HCT116 (cell line): ENCODE measurements around the gene THAP5. TPM values are rescaled to one million over a fixed set of nuclear protein-coding genes. Genes with fewer than 3 reads are reported as not detected.

Source experiments
- ATAC-seq: fragments of 200-7000 bp; cut with Tn5 transposase; 2 replicates; pipeline ENCODE4 v1.9.1; 2020; ENCODE audit warnings: mild to moderate bottlenecking, moderate library complexity
- BruUV-seq: library from RNA; stranded (reverse); fragments of 400-500 nt; replicated peaks from 2 replicates; lab custom pipeline; 2021; lab: Mats Ljungman, UMichigan
- CTCF ChIA-PET: fragments of 300-600 bp; sonication (Branson Sonifier 250); formaldehyde crosslinking; loops from one replicate; lab custom pipeline; 2021; ENCODE audit warnings: antibody characterized with exemption; lab: Charles Lee
- POLR2A ChIA-PET: fragments of 300-600, 350-600 bp; sonication (Branson Sonifier 250); formaldehyde crosslinking; loops from one replicate; lab custom pipeline; 2021; ENCODE audit warnings: antibody characterized with exemption; lab: Charles Lee
- RAD21 ChIA-PET, 2 experiments: fragments of 300-600 bp; sonication (Branson Sonifier 250); formaldehyde crosslinking; loops; one replicate each; lab custom pipeline; 2023; ENCODE audit warnings: low total read pairs in 2 of 2; ENCODE audit not compliant: uncharacterized antibody in 2 of 2, unreplicated experiment in 2 of 2, low non-redundant PET in 1 of 2; lab: Charles Lee
- DNase-seq: peaks from one replicate; pipeline ENCODE4 v3.0.0-alpha.2; 2010; ENCODE audit warnings: low read depth, low spot score
- H2AFZ ChIP-seq: fragments of 200-600 bp; shearing (Covaris generic), sonication (generic); 2 replicates; pipeline ENCODE4 v1.6.1; 2017; ENCODE audit warnings: low read depth, mixed run types, mixed read lengths, antibody characterized with exemption, low read length; ENCODE audit not compliant: poor library complexity, severe bottlenecking
- H3K27ac ChIP-seq: 2 replicates; pipeline ENCODE4 v1.5.1; 2012; ENCODE audit warnings: low read depth, low read length
- H3K27me3 ChIP-seq: fragments of 200-600 bp; sonication (generic); 2 replicates; pipeline ENCODE4 v1.6.1; 2016; ENCODE audit warnings: mixed run types, low read length, mixed read lengths; ENCODE audit not compliant: insufficient read depth
- H3K36me3 ChIP-seq, 2 experiments: fragments of 200-500 bp in 1 of 2; fragments of 200-600 bp in 1 of 2; sonication (Bioruptor generic) in 1 of 2; sonication (generic) in 1 of 2; 2 replicates each; pipeline versions ENCODE4 v1.5.1 to v1.6.1; 2014 to 2016; ENCODE audit warnings: low read length in 2 of 2, inconsistent platforms in 1 of 2, mixed read lengths in 1 of 2, mixed run types in 1 of 2; ENCODE audit not compliant: insufficient read depth in 2 of 2, control insufficient read depth in 1 of 2
- H3K4me1 ChIP-seq, 2 experiments: fragments of 200-600 bp in 1 of 2; sonication (generic) in 1 of 2; 2 replicates each; pipeline versions ENCODE4 v1.5.1 to v1.6.1; 2012 to 2017; ENCODE audit warnings: low read length in 2 of 2, inconsistent platforms in 1 of 2, mild to moderate bottlenecking in 1 of 2, mixed read lengths in 1 of 2, mixed run types in 1 of 2, moderate library complexity in 1 of 2; ENCODE audit not compliant: insufficient read depth in 2 of 2, control insufficient read depth in 1 of 2
- H3K4me2 ChIP-seq: fragments of 200-600 bp; sonication (generic); 2 replicates; pipeline ENCODE4 v1.6.1; 2017; ENCODE audit warnings: mixed run types, low read length, mixed read lengths
- H3K4me3 ChIP-seq, 2 experiments: fragments of 200-600 bp in 1 of 2; sonication (generic) in 1 of 2; replicated peaks in 1 of 2; 2 replicates each; pipeline ENCODE4 v1.5.1; 2011 to 2016; ENCODE audit warnings: low read length in 2 of 2, control low read depth in 1 of 2, low read depth in 1 of 2, mild to moderate bottlenecking in 1 of 2, mixed read lengths in 1 of 2, mixed run types in 1 of 2
- H3K79me2 ChIP-seq: fragments of 200-600 bp; sonication (generic); 2 replicates; pipeline ENCODE4 v1.6.1; 2017; ENCODE audit warnings: mild to moderate bottlenecking, mixed run types, low read length, moderate library complexity, mixed read lengths; ENCODE audit not compliant: insufficient read depth
- H3K9ac ChIP-seq: fragments of 200-600 bp; sonication (generic); 2 replicates; pipeline ENCODE4 v1.6.1; 2016; ENCODE audit warnings: low read length, mixed read lengths
- H3K9me2 ChIP-seq: fragments of 200-600 bp; sonication (generic), shearing (Covaris generic); 2 replicates; pipeline ENCODE4 v1.6.1; 2017; ENCODE audit warnings: mixed run types, mild to moderate bottlenecking, moderate library complexity; ENCODE audit not compliant: insufficient read depth
- H3K9me3 ChIP-seq, 2 experiments: fragments of 200-500 bp in 1 of 2; fragments of 200-600 bp in 1 of 2; sonication (Bioruptor generic) in 1 of 2; sonication (generic) in 1 of 2; 2 replicates each; pipeline ENCODE4 v1.6.1; 2014 to 2017; ENCODE audit warnings: low read length in 2 of 2, mixed read lengths in 2 of 2, inconsistent platforms in 1 of 2, low read depth in 1 of 2, mild to moderate bottlenecking in 1 of 2, mixed run types in 1 of 2, moderate library complexity in 1 of 2; ENCODE audit not compliant: control insufficient read depth in 1 of 2, insufficient read depth in 1 of 2
- H4K20me1 ChIP-seq: fragments of 200-600 bp; sonication (generic), shearing (Covaris generic); 2 replicates; pipeline ENCODE4 v1.6.1; 2017; ENCODE audit warnings: mixed run types, mild to moderate bottlenecking, moderate library complexity; ENCODE audit not compliant: insufficient read depth
- CBX3 ChIP-seq: IDR thresholded peaks from 2 replicates; pipeline ENCODE4 v1.6.1; 2012; ENCODE audit warnings: low read depth
- CEBPB ChIP-seq: IDR thresholded peaks from 2 replicates; pipeline ENCODE4 v1.6.1; 2012; ENCODE audit warnings: low read depth
- EGR1 ChIP-seq: IDR thresholded peaks from 2 replicates; pipeline ENCODE4 v1.6.1; 2012; ENCODE audit warnings: low read depth
- ELF1 ChIP-seq: IDR thresholded peaks from 2 replicates; pipeline ENCODE4 v1.6.1; 2012; ENCODE audit warnings: low read depth, borderline replicate concordance
- EZH2 ChIP-seq: fragments of 200-600 bp; sonication (generic); IDR thresholded peaks from 2 replicates; pipeline ENCODE4 v1.6.1; 2017; ENCODE audit warnings: antibody characterized with exemption, mixed run types
- EZH2phosphoT487 ChIP-seq: fragments of 200-600 bp; IDR thresholded peaks from 2 replicates; pipeline ENCODE4 v1.6.1; 2018; ENCODE audit warnings: antibody characterized with exemption, borderline replicate concordance
- JUND ChIP-seq: IDR thresholded peaks from 2 replicates; pipeline ENCODE4 v1.6.1; 2012
- POLR2A ChIP-seq: IDR thresholded peaks from 2 replicates; pipeline ENCODE4 v1.7.0; 2011; ENCODE audit warnings: borderline replicate concordance; ENCODE audit not compliant: insufficient read depth, insufficient read length; ENCODE audit errors: extremely low read depth
- POLR2AphosphoS5 ChIP-seq: IDR thresholded peaks from 2 replicates; pipeline ENCODE4 v1.6.1; 2011; ENCODE audit warnings: mild to moderate bottlenecking, low read depth, low read length, moderate library complexity
- RAD21 ChIP-seq: IDR thresholded peaks from 2 replicates; pipeline ENCODE4 v1.6.1; 2012; ENCODE audit warnings: low read depth, mild to moderate bottlenecking
- SP1 ChIP-seq: IDR thresholded peaks from 2 replicates; pipeline ENCODE4 v1.6.1; 2012; ENCODE audit warnings: low read depth
- SRF ChIP-seq: IDR thresholded peaks from 2 replicates; pipeline ENCODE4 v1.6.1; 2012; ENCODE audit warnings: low read depth
- TCF7L2 ChIP-seq: IDR thresholded peaks from 2 replicates; pipeline ENCODE4 v1.7.0; 2011; ENCODE audit warnings: borderline replicate concordance, inconsistent platforms; ENCODE audit not compliant: insufficient read depth, insufficient read length; ENCODE audit errors: extremely low read depth
- ZFX ChIP-seq: fragments of 450-650 bp; IDR thresholded peaks from 2 replicates; pipeline ENCODE4 v1.6.1; 2017
- intact Hi-C: fragments of 100-400 bp; cut with micrococcal nuclease; formaldehyde crosslinking; loops from 2 replicates; pipeline ENCODE4 v1.10.0; 2022
- total RNA-seq: library from RNA; stranded (reverse); gene quantifications from one replicate; pipeline ENCODE4 v1.2.1, GENCODE V29; 2021; ENCODE audit not compliant: unreplicated experiment
- TF ChIP-seq, protein P1 (sequence below): IDR thresholded peaks from 2 replicates; pipeline ENCODE4 v1.6.1; 2012; ENCODE audit warnings: low read depth
- TF ChIP-seq, protein P2 (sequence below): IDR thresholded peaks from 2 replicates; pipeline ENCODE4 v1.6.1; 2012
- TF ChIP-seq, protein P3 (sequence below): IDR thresholded peaks from 2 replicates; pipeline ENCODE4 v1.6.1; 2011; ENCODE audit warnings: mild to moderate bottlenecking, low read length, moderate library complexity; ENCODE audit not compliant: insufficient replicate concordance; ENCODE audit errors: extremely low read depth
- TF ChIP-seq, protein P4 (sequence below): IDR thresholded peaks from 2 replicates; pipeline ENCODE4 v1.6.1; 2012
- TF ChIP-seq, protein P5 (sequence below), 3 experiments: fragments of 200-600 bp in 1 of 3; sonication (generic) in 1 of 3; IDR thresholded peaks in 2 of 3; conservative IDR thresholded peaks in 1 of 3; 2 replicates each; pipeline ENCODE4 v1.5.1; 2012 to 2017; ENCODE audit warnings: low read depth in 2 of 3, low read length in 2 of 3, antibody characterized with exemption in 1 of 3, borderline replicate concordance in 1 of 3, control low read depth in 1 of 3, mild to moderate bottlenecking in 1 of 3, mixed read lengths in 1 of 3, mixed run types in 1 of 3, moderate library complexity in 1 of 3; ENCODE audit not compliant: insufficient read depth in 1 of 3

The THAP5 gene
- total RNA-seq, 1 experiment from 2014 or later: 29.3 TPM

DNA sequence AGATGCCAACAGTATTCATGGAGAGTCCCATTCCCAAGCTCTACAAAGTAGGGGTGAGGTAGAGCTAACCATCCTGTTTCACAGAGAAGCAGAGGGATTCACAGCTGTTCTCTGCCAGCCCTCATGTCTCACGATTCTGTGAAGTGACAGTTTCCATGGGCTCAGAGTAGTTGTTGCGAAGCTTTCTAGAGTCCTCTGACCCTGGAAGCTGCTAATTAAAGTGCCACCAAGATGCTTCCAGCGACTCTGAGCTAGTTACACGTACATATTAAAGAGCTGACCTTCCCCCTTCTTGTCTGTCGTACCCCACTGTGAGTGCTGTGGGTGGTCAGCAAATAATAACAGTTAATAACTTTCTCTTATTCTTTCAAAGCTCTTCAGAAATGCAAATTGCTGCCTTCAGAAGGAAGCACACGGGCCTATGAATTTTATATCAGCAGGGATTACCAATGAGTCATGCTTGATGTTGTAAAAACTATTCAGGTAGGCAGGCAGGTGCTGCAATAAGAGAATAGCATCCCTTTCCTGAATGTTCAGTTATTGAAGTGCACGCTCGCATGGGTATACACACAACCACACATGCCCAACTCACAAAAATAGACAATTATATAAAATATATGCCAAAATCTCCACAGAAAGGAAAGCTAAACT is 34.3 kb upstream of the THAP5 start:
- H3K4me3 ChIP-seq: no peak overlapping the region
- no peak overlapping the region for H3K9ac ChIP-seq
- ChIA-PET POLR2A (no interaction called here), CTCF (no interaction called here), RAD21 (no interaction called here)
- no peak overlapping the region for H3K27ac ChIP-seq
- ATAC-seq (peak; percentile 20; the same call in 1 of the 2 replicates), DNase-seq (no peak)
- no peaks in the 10 kb centered on the region for H3K79me2 ChIP-seq
- H3K27me3 ChIP-seq: no peaks in the 10 kb centered on the region
- H3K9me2 ChIP-seq: no peaks in the 10 kb centered on the region
- H3K4me1 ChIP-seq: peaks cover 2 to 12% of the 10 kb centered on the region in 2 experiments; a peak in 3 of 4 replicates
- intact Hi-C loops: no loop called here
- peak overlapping the region; percentile 48 for H2AFZ ChIP-seq
- TF ChIP-seq, protein P1, sequence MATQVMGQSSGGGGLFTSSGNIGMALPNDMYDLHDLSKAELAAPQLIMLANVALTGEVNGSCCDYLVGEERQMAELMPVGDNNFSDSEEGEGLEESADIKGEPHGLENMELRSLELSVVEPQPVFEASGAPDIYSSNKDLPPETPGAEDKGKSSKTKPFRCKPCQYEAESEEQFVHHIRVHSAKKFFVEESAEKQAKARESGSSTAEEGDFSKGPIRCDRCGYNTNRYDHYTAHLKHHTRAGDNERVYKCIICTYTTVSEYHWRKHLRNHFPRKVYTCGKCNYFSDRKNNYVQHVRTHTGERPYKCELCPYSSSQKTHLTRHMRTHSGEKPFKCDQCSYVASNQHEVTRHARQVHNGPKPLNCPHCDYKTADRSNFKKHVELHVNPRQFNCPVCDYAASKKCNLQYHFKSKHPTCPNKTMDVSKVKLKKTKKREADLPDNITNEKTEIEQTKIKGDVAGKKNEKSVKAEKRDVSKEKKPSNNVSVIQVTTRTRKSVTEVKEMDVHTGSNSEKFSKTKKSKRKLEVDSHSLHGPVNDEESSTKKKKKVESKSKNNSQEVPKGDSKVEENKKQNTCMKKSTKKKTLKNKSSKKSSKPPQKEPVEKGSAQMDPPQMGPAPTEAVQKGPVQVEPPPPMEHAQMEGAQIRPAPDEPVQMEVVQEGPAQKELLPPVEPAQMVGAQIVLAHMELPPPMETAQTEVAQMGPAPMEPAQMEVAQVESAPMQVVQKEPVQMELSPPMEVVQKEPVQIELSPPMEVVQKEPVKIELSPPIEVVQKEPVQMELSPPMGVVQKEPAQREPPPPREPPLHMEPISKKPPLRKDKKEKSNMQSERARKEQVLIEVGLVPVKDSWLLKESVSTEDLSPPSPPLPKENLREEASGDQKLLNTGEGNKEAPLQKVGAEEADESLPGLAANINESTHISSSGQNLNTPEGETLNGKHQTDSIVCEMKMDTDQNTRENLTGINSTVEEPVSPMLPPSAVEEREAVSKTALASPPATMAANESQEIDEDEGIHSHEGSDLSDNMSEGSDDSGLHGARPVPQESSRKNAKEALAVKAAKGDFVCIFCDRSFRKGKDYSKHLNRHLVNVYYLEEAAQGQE: no peak
- TF ChIP-seq, protein P2, sequence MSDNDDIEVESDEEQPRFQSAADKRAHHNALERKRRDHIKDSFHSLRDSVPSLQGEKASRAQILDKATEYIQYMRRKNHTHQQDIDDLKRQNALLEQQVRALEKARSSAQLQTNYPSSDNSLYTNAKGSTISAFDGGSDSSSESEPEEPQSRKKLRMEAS: no peak
- TF ChIP-seq ZFX: no peak
- TF ChIP-seq, protein P3, sequence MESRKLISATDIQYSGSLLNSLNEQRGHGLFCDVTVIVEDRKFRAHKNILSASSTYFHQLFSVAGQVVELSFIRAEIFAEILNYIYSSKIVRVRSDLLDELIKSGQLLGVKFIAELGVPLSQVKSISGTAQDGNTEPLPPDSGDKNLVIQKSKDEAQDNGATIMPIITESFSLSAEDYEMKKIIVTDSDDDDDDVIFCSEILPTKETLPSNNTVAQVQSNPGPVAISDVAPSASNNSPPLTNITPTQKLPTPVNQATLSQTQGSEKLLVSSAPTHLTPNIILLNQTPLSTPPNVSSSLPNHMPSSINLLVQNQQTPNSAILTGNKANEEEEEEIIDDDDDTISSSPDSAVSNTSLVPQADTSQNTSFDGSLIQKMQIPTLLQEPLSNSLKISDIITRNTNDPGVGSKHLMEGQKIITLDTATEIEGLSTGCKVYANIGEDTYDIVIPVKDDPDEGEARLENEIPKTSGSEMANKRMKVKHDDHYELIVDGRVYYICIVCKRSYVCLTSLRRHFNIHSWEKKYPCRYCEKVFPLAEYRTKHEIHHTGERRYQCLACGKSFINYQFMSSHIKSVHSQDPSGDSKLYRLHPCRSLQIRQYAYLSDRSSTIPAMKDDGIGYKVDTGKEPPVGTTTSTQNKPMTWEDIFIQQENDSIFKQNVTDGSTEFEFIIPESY: no peak
- no peak for TF ChIP-seq EZH2phosphoT487
- no peak for TF ChIP-seq CEBPB
- TF ChIP-seq EZH2: no peak
- no peak for TF ChIP-seq JUND
- TF ChIP-seq EGR1: no peak
- TF ChIP-seq, protein P4, sequence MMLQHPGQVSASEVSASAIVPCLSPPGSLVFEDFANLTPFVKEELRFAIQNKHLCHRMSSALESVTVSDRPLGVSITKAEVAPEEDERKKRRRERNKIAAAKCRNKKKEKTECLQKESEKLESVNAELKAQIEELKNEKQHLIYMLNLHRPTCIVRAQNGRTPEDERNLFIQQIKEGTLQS: no peak
- TF ChIP-seq SRF: no peak
- no peak for TF ChIP-seq CBX3
- TF ChIP-seq POLR2A: no peak
- TF ChIP-seq, protein P5, sequence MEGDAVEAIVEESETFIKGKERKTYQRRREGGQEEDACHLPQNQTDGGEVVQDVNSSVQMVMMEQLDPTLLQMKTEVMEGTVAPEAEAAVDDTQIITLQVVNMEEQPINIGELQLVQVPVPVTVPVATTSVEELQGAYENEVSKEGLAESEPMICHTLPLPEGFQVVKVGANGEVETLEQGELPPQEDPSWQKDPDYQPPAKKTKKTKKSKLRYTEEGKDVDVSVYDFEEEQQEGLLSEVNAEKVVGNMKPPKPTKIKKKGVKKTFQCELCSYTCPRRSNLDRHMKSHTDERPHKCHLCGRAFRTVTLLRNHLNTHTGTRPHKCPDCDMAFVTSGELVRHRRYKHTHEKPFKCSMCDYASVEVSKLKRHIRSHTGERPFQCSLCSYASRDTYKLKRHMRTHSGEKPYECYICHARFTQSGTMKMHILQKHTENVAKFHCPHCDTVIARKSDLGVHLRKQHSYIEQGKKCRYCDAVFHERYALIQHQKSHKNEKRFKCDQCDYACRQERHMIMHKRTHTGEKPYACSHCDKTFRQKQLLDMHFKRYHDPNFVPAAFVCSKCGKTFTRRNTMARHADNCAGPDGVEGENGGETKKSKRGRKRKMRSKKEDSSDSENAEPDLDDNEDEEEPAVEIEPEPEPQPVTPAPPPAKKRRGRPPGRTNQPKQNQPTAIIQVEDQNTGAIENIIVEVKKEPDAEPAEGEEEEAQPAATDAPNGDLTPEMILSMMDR (IDR thresholded peaks at IDR 0.05 in 2 of 3, conservative IDR thresholded peaks at IDR 0.05 in 1 of 3; ENCODE audit: borderline replicate concordance in 1 of 3, insufficient read depth in 1 of 3, low read depth in 2 of 3, low read length in 2 of 3): no peak
- no peak for TF ChIP-seq RAD21
- TF ChIP-seq ELF1: no peak
- TF ChIP-seq SP1: no peak
- TF ChIP-seq POLR2AphosphoS5: no peak
- TF ChIP-seq TCF7L2: no peak
- no peaks in the 10 kb centered on the region for H3K36me3 ChIP-seq
- H4K20me1 ChIP-seq: no peaks in the 10 kb centered on the region
- H3K4me2 ChIP-seq: peak overlapping the region; percentile 27; the same call in 1 of the 2 replicates
- no peaks in the 10 kb centered on the region for H3K9me3 ChIP-seq
- no TSS peak for BruUV-seq
